Calu3 (cell line): Measurements from ENCODE around the gene GRK6. TPM values are rescaled to one million over a fixed set of nuclear protein-coding genes. Genes with fewer than 3 reads are reported as not detected.

Experiments used
- BruUV-seq: library from RNA; stranded (reverse); fragments of 400-500 nt; replicated peaks from 2 replicates; lab custom pipeline; 2021; lab: Mats Ljungman, UMichigan
- CTCF ChIA-PET: fragments of 300-600 bp; sonication (Branson Sonifier 250); formaldehyde crosslinking; loops from one replicate; lab custom pipeline; 2022; ENCODE audit warnings: antibody characterized with exemption; lab: Charles Lee
- DNase-seq: peaks from one replicate; pipeline ENCODE4 v3.0.0; 2022
- H3K27ac Mint-ChIP-seq: one replicate; pipeline ENCODE4 v1.8.0; 2022; ENCODE audit warnings: mixed read lengths; ENCODE audit not compliant: unreplicated experiment
- H3K27me3 Mint-ChIP-seq: one replicate; pipeline ENCODE4 v1.8.0; 2022; ENCODE audit warnings: mixed read lengths; ENCODE audit not compliant: unreplicated experiment
- H3K36me3 Mint-ChIP-seq: one replicate; pipeline ENCODE4 v1.8.0; 2022; ENCODE audit warnings: mild to moderate bottlenecking, moderate library complexity, mixed read lengths; ENCODE audit not compliant: insufficient read depth, unreplicated experiment
- H3K4me1 Mint-ChIP-seq: one replicate; pipeline ENCODE4 v1.8.0; 2022; ENCODE audit warnings: mild to moderate bottlenecking, low read depth, mixed read lengths; ENCODE audit not compliant: unreplicated experiment
- H3K4me3 Mint-ChIP-seq: one replicate; pipeline ENCODE4 v1.8.0; 2022; ENCODE audit warnings: mild to moderate bottlenecking, low read depth, moderate library complexity, mixed read lengths; ENCODE audit not compliant: unreplicated experiment
- H3K9me3 Mint-ChIP-seq: one replicate; pipeline ENCODE4 v1.8.0; 2022; ENCODE audit warnings: low read depth, mixed read lengths; ENCODE audit not compliant: unreplicated experiment
- CTCF ChIP-seq: fragments of 200-600 bp; IDR thresholded peaks from one replicate; pipeline ENCODE4 v1.8.0; 2022; ENCODE audit warnings: antibody characterized with exemption; ENCODE audit not compliant: unreplicated experiment
- intact Hi-C: fragments of 100-400 bp; cut with micrococcal nuclease; formaldehyde crosslinking; loops from one replicate; pipeline ENCODE4 v1.10.0; 2022; ENCODE audit not compliant: unreplicated experiment
- total RNA-seq: library from RNA; stranded (reverse); gene quantifications from 2 replicates; pipeline ENCODE4 v1.2.3, GENCODE V29; 2022

The GRK6 gene
- total RNA-seq, 1 experiment from 2014 or later = 72.6 TPM

GRCh38 chr5:177405805-177406204, 20.7 kb upstream of the GRK6 start:
- intact Hi-C loops = loop anchor here (2.0 kb wide), 1 partner anchor 95 kb away; no protein-coding TSS in a partner anchor

GRCh38 chr5:177409043-177409801, 17.3 kb upstream of the GRK6 start, which contains the start of gene F12:
Gene F12, minus strand, starts transcription at chr5:177409564. Its CDS starts 37 bp downstream, at chr5:177409527.
- no TSS peak for BruUV-seq
- CTCF ChIA-PET = interaction anchor here (0.5 to 1.2 kb wide), 3 partner anchors 9 to 43 kb away, joined by 3 to 6 read pairs (median 4); no protein-coding TSS in a partner anchor
- Mint-ChIP-seq H3K4me3 (no peak within 1 kb of the TSS), H3K36me3 (peaks cover 12% of the 10 kb centered on the region), H3K27ac (no peak within 1 kb of the TSS), H3K9me3 (no peaks in the 10 kb centered on the region), H3K4me1 (peaks cover 9% of the 10 kb centered on the region), H3K27me3 (no peaks in the 10 kb centered on the region)
- no peak for TF ChIP-seq CTCF
- intact Hi-C loops = no loop called here
- DNase-seq = no peak

More at GRCh38 chr5:177405805-177406204, 20.7 kb upstream of the GRK6 start:
- H3K36me3 Mint-ChIP-seq = peaks cover 35% of the 10 kb centered on the region
- no peaks in the 10 kb centered on the region for H3K27me3 Mint-ChIP-seq
- CTCF ChIA-PET = interaction anchor here (4.1 to 5.2 kb wide), 2 partner anchors 15 to 41 kb away, joined by 57 to 94 read pairs; partner anchors contain the start of gene PRR7
- TF ChIP-seq CTCF = no peak
- H3K27ac Mint-ChIP-seq = no peak overlapping the region
- no peak for DNase-seq
- no TSS peak for BruUV-seq
- no peak overlapping the region for H3K4me3 Mint-ChIP-seq
- H3K4me1 Mint-ChIP-seq = peaks cover 9% of the 10 kb centered on the region
- H3K9me3 Mint-ChIP-seq = no peaks in the 10 kb centered on the region

- intact Hi-C loops = no loop called here
- TF ChIP-seq CTCF = no peak
- Mint-ChIP-seq H3K4me1 (no peaks in the 10 kb centered on the region), H3K4me3 (no peak overlapping the region), H3K27ac (no peak overlapping the region), H3K27me3 (no peaks in the 10 kb centered on the region), H3K9me3 (no peaks in the 10 kb centered on the region), H3K36me3 (no peaks in the 10 kb centered on the region)
- BruUV-seq = no TSS peak
- DNase-seq = no peak
- CTCF ChIA-PET = interaction anchor here (1.2 kb wide), 1 partner anchor 21 kb away, joined by 3 read pairs; no protein-coding TSS in a partner anchor
Measured at GRCh38 chr5:177410575-177410974, 15.9 kb upstream of the GRK6 start.

GRCh38 chr5:177412603-177413233, 13.8 kb upstream of the GRK6 start:
- Mint-ChIP-seq H3K9me3 (no peaks in the 10 kb centered on the region), H3K27me3 (no peaks in the 10 kb centered on the region), H3K36me3 (no peaks in the 10 kb centered on the region), H3K27ac (no peak overlapping the region), H3K4me3 (no peak overlapping the region), H3K4me1 (no peaks in the 10 kb centered on the region)
- BruUV-seq = no TSS peak
- TF ChIP-seq CTCF = no peak
- intact Hi-C loops = no loop called here
- CTCF ChIA-PET = no interaction called here
- no peak for DNase-seq
